Neutrophil (primary cell): ENCODE results near the gene CCNE1.

ENCODE experiments used
- H3K27ac ChIP-seq: fragments of 200-600 bp; sonication (generic); 2 replicates; pipeline ENCODE4 v1.5.1; 2016; ENCODE audit warnings: mild to moderate bottlenecking, moderate library complexity
- H3K27me3 ChIP-seq: fragments of 200-600 bp; sonication (generic); 2 replicates; pipeline ENCODE4 v1.6.0; 2016; ENCODE audit warnings: mild to moderate bottlenecking
- H3K36me3 ChIP-seq: fragments of 200-600 bp; sonication (generic); 2 replicates; pipeline ENCODE4 v1.5.1; 2017
- H3K4me1 ChIP-seq, 2 experiments: fragments of 200-600 bp in 1 of 2; sonication (generic) in 1 of 2; 1 replicate in 1 of 2; 2 replicates in 1 of 2; pipeline versions ENCODE4 v1.5.1 to v1.6.1; 2013 to 2016; ENCODE audit warnings: low read depth in 1 of 2, low read length in 1 of 2, mild to moderate bottlenecking in 1 of 2, moderate library complexity in 1 of 2; ENCODE audit not compliant: control insufficient read depth in 1 of 2, insufficient read depth in 1 of 2
- H3K4me3 ChIP-seq, 2 experiments: fragments of 200-600 bp in 1 of 2; sonication (generic) in 1 of 2; 1 replicate in 1 of 2; 2 replicates in 1 of 2; pipeline ENCODE4 v1.5.1; 2013 to 2016; ENCODE audit warnings: low read depth in 1 of 2, low read length in 1 of 2, mild to moderate bottlenecking in 1 of 2, moderate library complexity in 1 of 2
- H3K9me3 ChIP-seq: fragments of 200-600 bp; sonication (generic); 2 replicates; pipeline ENCODE4 v1.5.1; 2016
- TF ChIP-seq, protein P1 (sequence below): fragments of 200-600 bp; sonication (generic); IDR thresholded peaks from 2 replicates; pipeline ENCODE4 v1.5.1; 2016; ENCODE audit warnings: antibody characterized with exemption

The CCNE1 gene

DNA sequence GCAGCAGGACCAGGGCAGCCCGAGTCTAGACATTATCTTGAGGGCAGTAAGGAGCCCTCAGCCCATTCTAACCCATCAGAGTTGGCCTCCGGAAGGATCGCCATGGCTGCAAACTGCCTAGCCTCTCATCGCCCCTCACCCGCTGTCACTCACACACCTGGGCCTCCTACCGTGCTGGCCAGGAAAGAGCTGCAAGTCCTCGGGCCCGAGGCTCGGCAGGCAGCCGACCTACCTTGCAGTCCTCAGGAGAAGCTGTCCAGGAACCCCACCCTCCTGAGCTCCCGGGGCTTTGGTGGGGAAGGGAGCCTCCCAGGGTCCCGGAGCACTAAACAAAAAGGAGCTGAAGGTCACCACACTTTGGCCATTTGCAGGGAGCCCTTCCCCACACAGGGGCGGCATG, 46.8 kb downstream of the CCNE1 start:
- Histone ChIP-seq H3K36me3 (no peaks in the 10 kb centered on the region), H3K4me1 (no peaks in the 10 kb centered on the region), H3K4me3 (no peak overlapping the region), H3K27ac (no peak overlapping the region), H3K9me3 (no peaks in the 10 kb centered on the region), H3K27me3 (peaks cover 17% of the 10 kb centered on the region)
- TF ChIP-seq, protein P1, sequence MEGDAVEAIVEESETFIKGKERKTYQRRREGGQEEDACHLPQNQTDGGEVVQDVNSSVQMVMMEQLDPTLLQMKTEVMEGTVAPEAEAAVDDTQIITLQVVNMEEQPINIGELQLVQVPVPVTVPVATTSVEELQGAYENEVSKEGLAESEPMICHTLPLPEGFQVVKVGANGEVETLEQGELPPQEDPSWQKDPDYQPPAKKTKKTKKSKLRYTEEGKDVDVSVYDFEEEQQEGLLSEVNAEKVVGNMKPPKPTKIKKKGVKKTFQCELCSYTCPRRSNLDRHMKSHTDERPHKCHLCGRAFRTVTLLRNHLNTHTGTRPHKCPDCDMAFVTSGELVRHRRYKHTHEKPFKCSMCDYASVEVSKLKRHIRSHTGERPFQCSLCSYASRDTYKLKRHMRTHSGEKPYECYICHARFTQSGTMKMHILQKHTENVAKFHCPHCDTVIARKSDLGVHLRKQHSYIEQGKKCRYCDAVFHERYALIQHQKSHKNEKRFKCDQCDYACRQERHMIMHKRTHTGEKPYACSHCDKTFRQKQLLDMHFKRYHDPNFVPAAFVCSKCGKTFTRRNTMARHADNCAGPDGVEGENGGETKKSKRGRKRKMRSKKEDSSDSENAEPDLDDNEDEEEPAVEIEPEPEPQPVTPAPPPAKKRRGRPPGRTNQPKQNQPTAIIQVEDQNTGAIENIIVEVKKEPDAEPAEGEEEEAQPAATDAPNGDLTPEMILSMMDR, result no peak

DNA sequence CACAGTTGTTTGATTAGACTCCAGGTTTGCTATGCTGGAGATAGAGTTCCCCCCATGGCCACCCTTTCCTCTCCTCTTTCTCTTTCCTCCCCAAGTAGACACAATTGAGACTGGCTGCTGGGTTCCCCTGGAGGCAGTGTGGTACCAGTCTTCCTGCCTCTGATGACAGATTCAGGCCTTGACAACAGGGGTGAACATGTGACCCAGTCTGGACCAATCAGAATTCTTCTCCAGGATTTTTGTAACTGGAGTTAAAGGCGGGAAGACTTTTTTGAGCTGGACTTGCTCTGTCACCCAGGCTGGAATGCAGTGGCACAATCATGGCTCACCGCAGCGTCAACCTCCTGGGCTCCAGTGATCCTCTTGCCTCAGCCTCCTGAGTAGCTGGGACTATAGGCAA, 48.7 kb downstream of the CCNE1 start:
- H3K27me3 ChIP-seq, result peaks cover 27% of the 10 kb centered on the region
- no peak overlapping the region for H3K4me3 ChIP-seq
- TF ChIP-seq, protein P1, result no peak
- H3K9me3 ChIP-seq, result no peaks in the 10 kb centered on the region
- H3K27ac ChIP-seq, result no peak overlapping the region
- no peaks in the 10 kb centered on the region for H3K4me1 ChIP-seq
- no peaks in the 10 kb centered on the region for H3K36me3 ChIP-seq

DNA sequence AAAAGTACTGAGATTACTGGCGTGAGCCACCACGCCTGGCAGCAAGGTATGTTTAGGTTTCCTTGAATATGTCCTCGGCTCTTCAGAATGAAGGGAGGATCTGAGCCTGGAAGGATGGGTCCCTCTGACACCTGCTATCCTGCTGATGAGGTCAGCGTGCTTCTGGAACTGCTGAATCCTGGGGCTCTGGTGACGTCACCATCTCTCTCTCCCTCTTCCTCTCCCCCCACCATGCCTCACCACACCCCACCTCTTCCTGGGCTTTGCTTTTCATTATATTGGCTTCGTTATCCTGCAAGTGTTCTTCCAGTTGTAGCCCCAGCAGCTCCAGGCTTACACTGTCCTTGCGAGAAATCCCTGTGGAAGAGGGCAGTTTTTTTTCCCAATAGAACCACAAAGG, 49.8 kb downstream of the CCNE1 start:
- Histone ChIP-seq H3K27ac (no peak overlapping the region), H3K9me3 (no peaks in the 10 kb centered on the region), H3K36me3 (no peaks in the 10 kb centered on the region), H3K4me1 (no peaks in the 10 kb centered on the region), H3K4me3 (no peak overlapping the region), H3K27me3 (peaks cover 34% of the 10 kb centered on the region)
- TF ChIP-seq, protein P1, result no peak

DNA sequence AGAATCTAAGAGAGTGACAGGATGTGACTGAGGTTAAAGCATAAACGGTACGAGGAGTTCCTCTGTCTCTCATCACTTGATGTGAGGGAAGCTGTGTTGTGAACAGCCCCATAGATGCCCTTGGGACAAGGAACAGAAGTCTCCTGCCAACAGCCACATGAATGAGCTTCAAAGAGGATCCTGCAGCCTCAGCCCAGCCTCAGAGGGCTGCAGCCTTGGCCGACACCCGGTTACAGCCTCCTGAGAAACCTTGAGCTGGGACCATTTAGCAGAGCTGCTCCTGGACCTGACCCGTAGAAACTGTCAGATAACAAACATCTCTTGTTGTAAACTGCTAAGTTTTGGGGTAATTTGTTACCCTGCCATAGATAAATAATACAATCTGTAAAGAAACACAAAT, 54.2 kb downstream of the CCNE1 start:
- Histone ChIP-seq H3K4me3 (no peak overlapping the region), H3K27ac (no peak overlapping the region), H3K4me1 (no peaks in the 10 kb centered on the region), H3K27me3 (peaks cover 37% of the 10 kb centered on the region), H3K36me3 (no peaks in the 10 kb centered on the region), H3K9me3 (no peaks in the 10 kb centered on the region)
- TF ChIP-seq, protein P1, result no peak

DNA sequence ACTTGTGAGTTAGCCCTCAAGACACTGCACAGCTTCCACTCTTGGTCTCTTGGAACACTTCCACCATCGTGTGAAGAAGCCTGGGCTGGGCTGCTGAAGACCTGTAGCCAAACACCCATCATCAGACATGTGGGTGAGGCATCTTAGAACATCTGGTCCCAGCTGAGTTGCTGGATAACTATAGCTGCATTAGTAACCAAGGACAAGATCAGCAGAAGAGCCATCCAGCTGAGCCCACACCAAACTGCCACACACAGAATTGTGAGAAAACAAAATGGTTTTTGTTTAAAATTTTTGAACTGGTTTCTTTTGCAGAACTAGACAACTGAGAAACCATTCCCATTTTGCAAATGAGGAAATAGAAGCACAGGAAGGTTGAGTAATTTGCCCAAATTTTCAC, 56.2 kb downstream of the CCNE1 start:
- Histone ChIP-seq H3K27me3 (peaks cover 50% of the 10 kb centered on the region), H3K4me3 (no peak overlapping the region), H3K9me3 (no peaks in the 10 kb centered on the region), H3K27ac (no peak overlapping the region), H3K36me3 (no peaks in the 10 kb centered on the region), H3K4me1 (peaks cover 3% of the 10 kb centered on the region in 2 experiments)
- TF ChIP-seq, protein P1, result no peak

DNA sequence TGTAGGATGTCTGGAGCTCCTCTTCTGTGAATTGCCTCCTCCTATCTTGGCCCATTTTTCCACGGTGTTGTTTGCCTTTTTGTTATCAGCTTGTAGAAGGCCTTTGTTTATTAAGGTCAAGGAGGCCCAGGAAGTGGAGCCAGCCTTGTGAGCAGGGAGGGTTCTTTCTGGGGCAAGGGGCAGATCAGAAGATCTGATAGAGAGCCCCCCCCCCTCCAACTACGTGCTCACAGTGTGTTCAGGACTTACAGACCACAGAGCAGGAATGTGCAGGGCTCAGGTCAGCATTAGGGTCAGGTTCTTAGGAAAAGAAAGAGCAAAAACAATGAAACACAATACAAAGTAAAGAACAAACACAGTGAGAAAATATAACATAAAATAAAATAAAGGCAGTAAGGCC, 59.4 kb downstream of the CCNE1 start:
- TF ChIP-seq, protein P1, result no peak
- H3K4me3 ChIP-seq, result no peak overlapping the region
- no peak overlapping the region for H3K27ac ChIP-seq
- H3K9me3 ChIP-seq, result no peaks in the 10 kb centered on the region
- H3K36me3 ChIP-seq, result no peaks in the 10 kb centered on the region
- peaks cover 55% of the 10 kb centered on the region for H3K27me3 ChIP-seq
- H3K4me1 ChIP-seq, result peaks cover 3 to 12% of the 10 kb centered on the region in 2 experiments
